ENCODE data around the gene IFT25.

Gene IFT25

DNA sequence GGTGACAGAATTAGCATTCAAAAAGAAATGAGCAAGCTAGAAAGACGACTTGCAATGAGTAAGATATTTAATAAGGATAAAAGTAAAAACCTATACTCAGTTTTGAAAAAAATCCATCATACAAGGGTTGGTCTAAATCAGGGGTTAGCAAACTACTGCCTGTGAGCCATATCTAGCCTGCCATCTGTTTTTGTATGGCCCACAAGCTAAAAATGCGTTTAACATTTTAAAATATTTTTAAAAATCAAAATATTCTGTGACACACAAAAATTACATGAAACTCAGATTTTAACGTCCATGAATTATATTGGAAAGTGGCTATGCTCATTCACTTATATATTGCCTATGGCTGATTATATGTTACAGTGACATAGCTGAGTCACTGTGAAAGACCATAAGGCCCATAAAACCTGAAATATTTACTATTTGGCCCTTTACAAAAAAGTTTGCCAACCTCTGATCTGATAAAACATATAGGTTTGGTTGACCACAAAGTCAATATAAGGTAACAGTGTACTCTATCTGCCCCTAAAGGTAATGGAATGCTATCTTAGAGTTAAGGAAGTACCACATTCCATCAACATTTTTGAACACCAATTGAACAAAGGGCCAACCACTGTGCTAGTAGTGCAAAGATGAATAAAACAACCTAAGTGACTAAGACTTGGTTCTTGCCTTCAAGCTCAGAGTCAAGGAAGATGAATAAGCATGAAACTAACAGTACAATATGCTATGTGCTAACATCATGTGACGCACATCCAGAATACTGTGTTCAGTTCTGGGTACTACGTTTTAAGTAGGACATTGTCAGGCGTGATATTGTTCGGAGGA is 3.2 kb downstream of the IFT25 start:
- DNase-seq (ENCODE audit: insufficient read length) (no peak), FAIRE-seq (peak; percentile 61)
- no peak for TF ChIP-seq POLR2AphosphoS5 (IDR thresholded peaks at IDR 0.05; ENCODE audit: low read depth, low read length)
- no peak for TF ChIP-seq TAF1 (IDR thresholded peaks at IDR 0.05; ENCODE audit: borderline replicate concordance, low read depth, low read length)
- no peak for TF ChIP-seq POLR2A (IDR thresholded peaks at IDR 0.05; ENCODE audit: low read depth, low read length)

DNA sequence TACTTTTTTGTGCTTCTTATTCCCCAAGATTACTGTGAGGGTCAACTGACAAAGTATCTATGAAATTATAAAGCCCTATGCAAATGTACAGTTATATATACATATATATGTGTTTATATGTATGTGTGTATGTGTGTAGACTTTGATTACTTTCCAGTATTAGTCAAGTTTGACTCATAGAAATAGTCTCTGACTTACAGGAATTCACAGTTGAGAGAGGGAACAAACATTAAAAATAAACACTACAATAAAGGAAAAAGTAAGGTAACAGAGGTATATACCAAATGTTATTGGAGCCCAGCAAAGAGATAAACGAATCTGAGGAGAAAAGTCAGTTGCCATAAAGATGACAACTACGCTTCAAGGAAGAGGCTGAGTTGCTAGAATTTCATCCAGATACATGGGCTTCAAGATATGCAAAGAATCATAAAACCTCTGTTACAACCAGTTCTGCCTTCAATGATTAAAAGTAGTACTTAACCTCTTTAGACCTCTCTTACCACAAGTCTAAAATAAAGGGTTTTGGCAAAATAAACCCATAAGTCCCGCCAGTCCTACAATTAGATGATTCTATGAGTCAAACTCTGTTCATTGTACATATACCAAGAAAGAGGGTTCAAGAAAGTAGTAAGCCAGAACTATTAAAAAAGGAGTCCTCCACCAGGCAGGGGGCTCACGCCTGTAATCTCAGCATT is 7.2 kb downstream of the IFT25 start:
- no peak for DNase-seq (ENCODE audit: insufficient read length)
- TF ChIP-seq TAF1 (IDR thresholded peaks at IDR 0.05; ENCODE audit: borderline replicate concordance, low read depth, low read length) (no peak), POLR2A (IDR thresholded peaks at IDR 0.05; ENCODE audit: low read depth, low read length) (no peak), POLR2AphosphoS5 (IDR thresholded peaks at IDR 0.05; ENCODE audit: low read depth, low read length) (no peak)
- FAIRE-seq = no peak

DNA sequence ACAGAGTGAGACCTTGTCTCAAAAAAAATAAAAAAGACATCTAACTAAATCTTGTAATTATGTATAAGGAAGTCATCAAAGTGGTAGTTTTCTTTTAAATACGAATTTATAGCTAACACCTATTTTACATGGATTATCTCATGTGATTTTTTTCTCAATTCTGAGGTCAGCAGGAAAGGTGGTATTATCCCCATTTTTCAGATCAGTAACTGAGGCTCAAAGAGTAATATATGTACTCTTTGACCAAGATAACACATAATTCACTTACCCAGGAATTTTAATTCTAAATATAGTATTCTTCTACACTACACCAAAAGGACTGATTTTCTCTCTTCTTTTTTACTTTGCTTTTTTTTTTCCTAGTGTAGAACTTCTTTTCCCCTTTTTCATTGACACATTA is 9.1 kb downstream of the IFT25 start:
- no peak for FAIRE-seq
- no peak for TF ChIP-seq POLR2AphosphoS5 (IDR thresholded peaks at IDR 0.05; ENCODE audit: low read depth, low read length)
- no peak for TF ChIP-seq POLR2A (IDR thresholded peaks at IDR 0.05; ENCODE audit: low read depth, low read length)
- no peak for TF ChIP-seq TAF1 (IDR thresholded peaks at IDR 0.05; ENCODE audit: borderline replicate concordance, low read depth, low read length)
- no peak for DNase-seq (ENCODE audit: insufficient read length)

DNA sequence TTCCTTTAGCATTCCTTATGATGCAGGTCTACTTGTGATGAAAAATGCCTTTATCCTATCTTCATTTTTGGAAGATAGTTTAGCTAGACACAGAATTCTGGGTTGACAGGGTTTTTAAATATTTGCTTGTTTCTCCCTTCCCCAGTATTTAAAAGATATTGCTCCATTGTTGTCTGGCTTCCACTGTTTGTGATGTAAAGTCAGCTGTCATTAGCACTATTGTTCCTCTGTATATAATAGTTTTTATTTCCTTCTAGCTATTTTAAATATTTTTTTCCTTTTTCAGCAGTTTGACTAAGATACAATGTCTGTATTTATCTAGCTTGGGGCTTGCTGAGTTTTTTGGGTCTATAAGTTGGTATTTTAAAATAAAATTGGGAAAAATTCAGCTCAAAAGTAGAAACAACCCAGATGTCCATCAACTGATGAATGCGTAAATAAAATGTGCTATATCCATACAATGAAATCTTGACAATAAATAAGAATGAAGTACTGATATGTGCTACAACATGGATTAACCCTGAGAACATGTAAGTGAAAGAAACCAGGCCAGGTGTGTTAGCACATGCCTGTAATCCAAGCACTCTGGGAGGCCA is 11.2 kb downstream of the IFT25 start:
- FAIRE-seq (peak; percentile 14), DNase-seq (ENCODE audit: insufficient read length) (no peak)
- TF ChIP-seq POLR2A (IDR thresholded peaks at IDR 0.05; ENCODE audit: low read depth, low read length) = no peak
- TF ChIP-seq TAF1 (IDR thresholded peaks at IDR 0.05; ENCODE audit: borderline replicate concordance, low read depth, low read length) = no peak
- TF ChIP-seq POLR2AphosphoS5 (IDR thresholded peaks at IDR 0.05; ENCODE audit: low read depth, low read length) = no peak

DNA sequence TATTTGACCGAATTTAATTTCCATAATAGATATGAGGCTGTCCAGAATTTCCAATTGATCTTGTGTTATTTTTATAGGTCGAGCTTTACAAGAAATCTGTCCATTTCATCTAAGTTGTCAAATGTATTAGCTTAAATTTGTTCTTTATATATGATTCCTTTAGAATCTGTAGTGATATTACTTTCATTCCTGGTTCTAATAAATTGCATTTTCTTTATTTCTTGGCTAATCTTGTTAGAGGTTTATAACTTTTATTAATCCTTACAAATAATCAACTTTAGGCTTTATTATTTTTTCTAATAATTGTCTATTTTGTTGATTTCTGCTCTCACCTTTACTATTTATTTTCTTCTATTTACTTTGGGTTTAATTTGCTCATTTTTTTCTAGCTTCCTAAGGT is 14.0 kb downstream of the IFT25 start:
- DNase-seq (ENCODE audit: insufficient read length) (no peak), FAIRE-seq (no peak)
- no peak for TF ChIP-seq TAF1 (IDR thresholded peaks at IDR 0.05; ENCODE audit: borderline replicate concordance, low read depth, low read length)
- no peak for TF ChIP-seq POLR2AphosphoS5 (IDR thresholded peaks at IDR 0.05; ENCODE audit: low read depth, low read length)
- TF ChIP-seq POLR2A (IDR thresholded peaks at IDR 0.05; ENCODE audit: low read depth, low read length) = no peak

DNA sequence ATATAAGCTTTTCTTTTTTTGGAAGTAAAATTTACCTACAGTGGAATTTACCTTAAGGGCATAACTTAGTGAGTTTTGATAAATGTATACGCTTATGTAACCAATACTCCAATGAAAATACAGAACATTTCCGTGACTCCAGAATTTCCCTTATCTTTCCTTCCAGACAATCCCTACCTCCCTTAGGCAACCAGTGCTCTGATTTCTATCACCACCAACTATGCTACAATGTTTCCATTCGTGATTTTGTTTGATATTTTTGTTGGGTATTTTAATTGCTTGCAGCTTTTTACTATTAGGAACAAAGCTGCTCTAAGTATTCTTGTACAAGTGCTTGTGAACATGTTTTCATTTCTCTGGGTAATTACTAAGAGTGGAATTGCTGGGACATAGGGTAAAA is 14.6 kb downstream of the IFT25 start:
- FAIRE-seq (no peak), DNase-seq (ENCODE audit: insufficient read length) (no peak)
- TF ChIP-seq TAF1 (IDR thresholded peaks at IDR 0.05; ENCODE audit: borderline replicate concordance, low read depth, low read length) = no peak
- no peak for TF ChIP-seq POLR2AphosphoS5 (IDR thresholded peaks at IDR 0.05; ENCODE audit: low read depth, low read length)
- no peak for TF ChIP-seq POLR2A (IDR thresholded peaks at IDR 0.05; ENCODE audit: low read depth, low read length)

GRCh38 chr1:53929246-53929960 is 16.1 kb downstream of the IFT25 start:
- no peak for TF ChIP-seq TAF1 (IDR thresholded peaks at IDR 0.05; ENCODE audit: borderline replicate concordance, low read depth, low read length)
- TF ChIP-seq POLR2AphosphoS5 (IDR thresholded peaks at IDR 0.05; ENCODE audit: low read depth, low read length) = no peak
- TF ChIP-seq POLR2A (IDR thresholded peaks at IDR 0.05; ENCODE audit: low read depth, low read length) = no peak
- DNase-seq (ENCODE audit: insufficient read length) (no peak), FAIRE-seq (no peak)

GRCh38 chr1:53927376-53927881 is 18.1 kb downstream of the IFT25 start:
- no peak for DNase-seq (ENCODE audit: insufficient read length)

GRCh38 chr1:53919675-53920066 is 25.8 kb downstream of the IFT25 start:
- TF ChIP-seq POLR2AphosphoS5 (IDR thresholded peaks at IDR 0.05; ENCODE audit: low read depth, low read length) = no peak
- no peak for TF ChIP-seq POLR2A (IDR thresholded peaks at IDR 0.05; ENCODE audit: low read depth, low read length)
- no peak for TF ChIP-seq TAF1 (IDR thresholded peaks at IDR 0.05; ENCODE audit: borderline replicate concordance, low read depth, low read length)
- DNase-seq (ENCODE audit: insufficient read length) (no peak), FAIRE-seq (peak; percentile 33)

More at GRCh38 chr1:53927376-53927881, 18.1 kb downstream of the IFT25 start:
- TF ChIP-seq POLR2AphosphoS5 (IDR thresholded peaks at IDR 0.05; ENCODE audit: low read depth, low read length) = no peak
- TF ChIP-seq POLR2A (IDR thresholded peaks at IDR 0.05; ENCODE audit: low read depth, low read length) = no peak
- no peak for TF ChIP-seq TAF1 (IDR thresholded peaks at IDR 0.05; ENCODE audit: borderline replicate concordance, low read depth, low read length)
- no peak for FAIRE-seq

DNA sequence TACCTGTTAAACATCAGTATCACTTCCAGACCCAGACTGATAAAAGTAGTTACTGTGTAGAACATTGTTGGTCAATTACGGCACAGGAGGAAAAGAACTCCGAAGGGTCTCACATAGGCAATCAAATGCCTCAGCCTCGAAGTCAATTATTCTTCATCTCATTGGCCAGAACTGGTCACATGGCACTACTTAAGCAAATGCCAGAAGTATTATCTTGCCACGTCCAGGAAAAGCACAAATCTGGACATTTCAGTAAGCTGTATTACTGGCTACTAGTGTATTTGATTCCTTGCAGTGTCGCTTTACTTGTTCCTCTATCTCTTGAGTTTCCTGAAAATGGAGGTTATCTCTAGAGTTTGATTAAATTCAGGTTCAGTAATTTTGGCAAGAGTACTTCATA is 27.2 kb downstream of the IFT25 start:
- FAIRE-seq = no peak
- DNase-seq (ENCODE audit: insufficient read length) = no peak
- TF ChIP-seq POLR2AphosphoS5 (IDR thresholded peaks at IDR 0.05; ENCODE audit: low read depth, low read length) (no peak), POLR2A (IDR thresholded peaks at IDR 0.05; ENCODE audit: low read depth, low read length) (no peak), TAF1 (IDR thresholded peaks at IDR 0.05; ENCODE audit: borderline replicate concordance, low read depth, low read length) (no peak)

Measured in GM12892 (cell line).